ENCODE measurements around the gene NKAIN2.
"Not testable (repeated sequence)": the region's sequence is repeated elsewhere in the genome, so short reads cannot be mapped to it uniquely, and the experiment has no call there.

The NKAIN2 gene

DNA sequence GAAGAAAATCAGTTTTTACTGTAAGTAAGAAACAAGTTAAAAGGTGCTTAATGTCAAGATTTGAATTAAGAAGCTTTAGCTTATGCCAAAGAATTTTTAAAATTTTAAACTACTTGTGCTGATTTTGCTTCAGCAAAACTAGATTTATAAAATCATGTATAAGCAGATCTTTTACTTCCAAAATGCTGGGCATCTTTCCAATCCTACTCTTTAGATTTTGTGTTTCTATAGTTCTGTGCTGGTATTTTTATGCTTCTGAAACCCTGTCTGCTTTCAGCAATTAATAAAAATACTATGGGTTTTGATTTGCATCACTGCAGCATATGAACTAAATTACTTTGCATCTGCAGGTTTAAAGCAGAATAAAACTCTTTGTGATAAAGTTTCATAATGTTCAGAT is 920.0 kb downstream of the NKAIN2 start:
- no peak for FAIRE-seq

DNA sequence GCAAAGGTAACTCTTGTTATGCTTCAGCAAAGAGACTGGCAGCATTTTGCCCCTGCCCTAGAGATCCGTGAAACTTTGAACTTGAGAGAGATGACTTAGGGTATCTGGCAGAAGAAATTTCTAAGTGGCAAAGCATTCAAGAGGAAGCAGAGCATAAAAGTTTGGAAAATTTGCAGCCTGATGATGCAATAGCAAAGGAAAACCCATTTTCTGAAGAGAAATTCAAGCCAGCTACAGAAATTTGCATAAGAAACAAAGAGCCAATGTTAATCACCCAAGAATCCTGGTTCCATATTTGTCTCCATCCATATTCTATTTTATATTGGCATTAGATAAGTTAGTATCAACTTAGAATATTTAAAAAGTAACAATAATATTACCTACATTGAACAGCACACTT is 934.1 kb downstream of the NKAIN2 start:
- not testable (repeated sequence) for FAIRE-seq

DNA sequence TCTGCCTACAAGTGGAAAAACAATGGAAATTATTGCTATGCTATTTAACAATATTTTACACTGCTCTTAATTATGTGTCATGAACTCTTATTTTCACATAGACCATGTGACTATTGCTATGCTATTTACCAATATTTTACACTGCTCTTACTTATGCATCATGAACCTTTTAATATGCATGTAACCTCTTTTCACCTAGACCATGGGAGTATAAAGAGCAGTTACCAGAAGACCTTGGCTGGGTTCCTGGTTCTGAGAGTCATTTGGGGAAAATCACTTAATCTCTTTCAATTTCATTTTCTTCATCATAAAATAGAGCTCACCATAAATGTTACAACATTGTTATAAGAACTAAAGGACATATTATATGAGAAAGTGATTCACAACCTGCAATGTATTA is 934.8 kb downstream of the NKAIN2 start:
- no peak for FAIRE-seq

DNA sequence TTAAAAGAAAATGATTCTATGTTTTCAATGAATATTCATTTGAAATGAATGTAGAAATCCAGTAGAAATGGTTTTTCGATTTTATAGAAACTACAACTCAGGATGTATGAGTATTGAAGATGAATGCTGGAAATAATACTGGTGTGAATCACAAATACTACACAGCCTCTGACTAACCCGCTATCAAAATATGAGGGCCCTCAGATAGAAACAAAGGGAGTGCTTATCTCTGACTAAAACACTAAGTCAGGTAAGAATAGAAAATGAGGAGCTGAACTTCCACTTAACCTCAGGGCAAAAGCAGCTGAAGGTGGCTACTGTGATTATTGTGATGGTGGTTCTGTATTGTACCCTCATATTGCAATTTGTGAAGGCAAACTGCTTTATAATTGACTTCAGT is 937.7 kb downstream of the NKAIN2 start:
- FAIRE-seq, result no peak

DNA sequence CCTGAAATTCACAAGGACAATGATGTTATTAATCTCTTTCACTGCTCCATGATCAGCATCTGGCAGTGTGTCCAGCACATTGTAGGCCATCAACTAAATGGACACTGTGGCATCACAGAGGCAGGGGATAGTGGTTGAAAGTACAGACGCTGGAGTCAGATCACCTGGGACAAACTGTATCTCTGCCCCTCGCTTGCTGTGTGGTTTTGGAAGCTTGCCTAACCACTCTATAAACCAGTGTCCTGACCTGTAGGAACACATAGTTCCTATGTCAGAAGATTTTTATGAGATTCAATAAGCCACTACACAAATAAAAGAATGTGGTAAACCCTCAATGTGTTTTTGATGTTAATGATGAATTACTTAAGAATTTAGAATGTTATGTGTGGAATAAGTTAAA is 939.3 kb downstream of the NKAIN2 start:
- no peak for FAIRE-seq

DNA sequence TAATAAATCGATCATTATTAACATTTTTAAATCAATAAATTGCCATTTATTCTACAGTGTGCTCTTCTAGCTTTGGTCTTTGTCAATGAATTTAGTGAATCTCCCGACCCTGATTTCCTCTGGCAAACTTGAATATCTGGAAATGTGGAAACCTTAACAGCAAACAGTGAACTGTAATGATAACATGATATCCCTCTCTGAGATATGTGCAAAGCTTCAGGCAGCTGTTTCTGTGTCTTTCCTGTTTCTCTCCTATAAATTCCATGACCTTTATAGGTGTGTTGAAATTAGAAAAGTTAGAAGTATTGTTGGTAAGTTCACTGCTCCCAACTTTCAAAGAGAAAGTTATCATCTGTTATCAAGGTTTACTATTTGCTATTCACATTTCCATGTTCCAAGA is 939.8 kb downstream of the NKAIN2 start:
- no peak for FAIRE-seq

DNA sequence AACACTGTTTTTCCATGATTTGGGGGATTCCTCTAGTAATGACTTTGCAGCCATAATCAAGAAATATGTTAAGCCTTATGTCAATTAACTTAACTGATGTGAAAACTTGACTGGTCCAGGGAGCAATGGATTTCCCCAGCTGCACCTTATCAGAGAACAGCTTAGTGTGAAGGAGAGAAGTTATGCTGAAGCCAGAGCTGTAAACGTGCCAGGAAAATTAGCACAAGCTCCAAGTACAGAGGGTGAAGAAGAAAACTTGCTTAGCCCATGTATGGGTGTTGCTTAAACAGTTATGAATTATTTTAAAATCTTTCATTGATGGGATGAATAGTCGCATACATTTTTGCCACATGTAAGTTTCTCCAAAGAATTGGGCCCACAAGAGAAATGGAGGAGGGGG is 943.7 kb downstream of the NKAIN2 start:
- FAIRE-seq, result no peak

DNA sequence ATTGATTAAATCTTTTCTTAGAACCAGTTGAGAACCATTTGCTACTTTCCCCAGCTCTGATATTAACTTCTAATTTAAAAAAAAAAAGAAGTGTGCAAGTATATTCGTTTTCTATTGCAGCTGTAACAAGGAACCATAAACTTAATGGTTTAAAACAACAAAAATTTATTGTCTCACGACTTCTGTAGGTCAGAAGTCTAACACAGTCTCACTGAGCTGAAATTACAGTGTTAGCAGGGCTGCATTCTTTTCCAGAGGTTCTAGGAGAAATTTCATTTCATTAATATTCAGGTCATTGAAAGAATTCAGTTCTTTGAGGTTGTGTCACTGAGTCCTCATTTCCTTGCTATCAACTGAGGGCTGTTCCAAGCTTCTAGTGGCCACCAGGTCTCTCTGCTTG is 945.1 kb downstream of the NKAIN2 start:
- FAIRE-seq, result no peak

DNA sequence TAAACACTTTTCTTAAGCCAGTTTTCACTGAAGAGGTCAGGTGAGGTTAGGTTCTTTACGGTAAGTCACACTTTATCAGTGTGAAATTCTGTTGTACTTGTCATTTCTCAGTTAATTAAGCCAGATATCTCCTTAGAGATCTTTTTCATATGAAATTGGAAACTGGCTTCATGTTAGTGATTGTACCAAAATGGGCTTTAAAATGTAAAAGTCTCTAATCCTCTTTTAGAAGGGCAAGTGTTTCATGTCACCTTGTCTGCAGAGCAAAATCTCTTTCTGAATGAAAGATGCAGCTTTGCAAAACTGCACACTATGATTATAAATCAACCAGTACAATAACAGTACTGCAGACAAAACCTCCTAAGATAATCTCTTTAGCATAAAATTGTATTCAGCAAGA is 949.3 kb downstream of the NKAIN2 start:
- no peak for FAIRE-seq

DNA sequence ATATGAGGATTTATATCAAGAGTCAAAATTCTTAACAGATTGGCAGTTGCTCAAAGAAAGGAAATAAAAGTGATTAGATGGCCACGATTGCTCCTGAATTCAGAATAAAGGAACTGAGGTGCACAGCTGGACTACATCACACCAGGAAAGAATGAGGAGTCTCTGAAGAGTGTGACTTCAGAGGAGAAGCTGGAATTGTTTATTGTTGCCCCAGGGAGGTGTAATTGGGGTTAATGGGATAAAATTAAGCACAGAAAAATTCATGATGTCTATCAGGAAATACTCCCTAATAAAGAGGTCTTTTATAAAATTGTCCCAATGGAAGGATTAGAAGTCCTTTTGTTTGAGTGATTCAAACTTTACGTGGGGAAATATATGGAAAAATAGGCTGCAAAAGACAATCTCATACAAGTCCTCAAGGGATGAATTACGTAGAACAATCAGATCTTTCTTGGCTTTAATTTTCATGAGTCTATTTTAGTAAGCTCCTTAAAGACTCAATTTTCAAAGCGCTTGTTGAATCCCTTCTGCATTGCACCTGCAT is 950.0 kb downstream of the NKAIN2 start:
- FAIRE-seq, result no peak

DNA sequence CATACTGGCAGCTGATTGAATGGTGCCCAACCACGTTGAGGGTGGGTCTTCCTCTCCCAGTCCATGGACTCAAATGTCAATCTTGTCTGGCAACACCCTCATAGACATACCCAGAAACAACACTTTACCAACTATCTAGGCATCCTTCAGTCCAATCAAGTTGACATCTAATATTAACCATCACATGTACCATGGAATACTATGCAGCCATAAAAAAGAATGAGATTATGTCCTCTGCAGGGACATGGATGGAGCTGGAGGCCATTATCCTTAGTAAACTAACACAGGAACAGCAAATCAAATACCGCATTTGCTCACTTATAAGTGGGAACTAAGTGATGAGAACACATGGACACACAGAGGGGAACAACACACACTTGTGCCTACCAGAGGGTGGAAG is 951.7 kb downstream of the NKAIN2 start:
- FAIRE-seq, result no peak

DNA sequence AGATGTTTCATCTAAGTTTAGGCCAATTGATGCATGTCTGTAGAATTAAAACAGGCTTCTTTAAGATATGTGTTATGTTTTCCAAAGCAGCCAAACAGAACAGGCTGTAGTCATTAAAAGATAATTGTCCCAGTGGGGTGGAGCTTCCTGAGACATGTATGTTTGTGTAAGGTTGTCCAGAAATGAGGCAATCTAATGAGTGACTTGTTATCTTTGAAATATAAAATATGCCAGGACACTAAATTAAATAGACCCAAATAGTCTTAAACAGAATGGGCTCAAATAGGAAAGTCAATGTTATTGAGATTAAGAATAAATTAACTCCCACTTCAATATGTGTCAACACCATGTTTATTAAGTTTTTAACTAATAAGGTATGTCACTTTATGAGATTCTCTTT is 953.9 kb downstream of the NKAIN2 start:
- no peak for FAIRE-seq

DNA sequence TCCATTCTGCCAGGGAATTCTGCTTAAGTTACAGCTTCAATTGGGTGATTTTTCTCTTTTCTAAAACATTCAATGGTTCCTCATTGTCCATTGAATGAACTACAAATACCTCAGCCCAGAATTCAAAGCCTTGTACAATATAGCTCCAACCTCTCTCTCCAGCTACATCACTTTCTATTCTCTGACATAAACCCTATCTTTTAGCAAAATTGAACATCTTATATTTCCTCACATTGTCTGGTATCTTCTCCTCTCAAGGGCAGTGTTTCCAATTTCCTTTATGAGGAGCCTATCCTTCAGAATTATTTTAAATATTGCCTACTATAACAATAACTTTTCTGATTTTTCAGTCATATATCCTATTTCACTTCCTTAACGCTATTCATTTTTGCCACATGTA is 955.0 kb downstream of the NKAIN2 start:
- no peak for FAIRE-seq

DNA sequence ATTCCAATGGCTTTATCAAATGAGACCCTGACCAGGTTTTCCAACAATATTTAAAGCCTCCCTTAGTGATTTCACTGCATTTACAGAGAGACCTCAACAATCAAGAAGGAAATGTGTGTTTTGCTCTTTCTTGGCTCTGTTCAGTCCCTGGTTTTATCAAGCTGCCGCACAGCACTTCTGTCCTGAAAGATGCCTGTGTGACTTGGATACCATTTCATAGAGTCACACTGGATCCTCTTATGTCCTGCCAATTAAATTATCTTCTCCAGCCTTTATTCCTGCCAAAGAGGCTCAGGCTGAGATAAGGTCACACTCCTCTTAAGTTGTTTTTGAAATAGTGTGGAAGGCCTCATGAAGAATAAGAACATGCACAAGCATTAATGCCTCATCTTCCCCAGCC is 961.6 kb downstream of the NKAIN2 start:
- FAIRE-seq, result no peak

DNA sequence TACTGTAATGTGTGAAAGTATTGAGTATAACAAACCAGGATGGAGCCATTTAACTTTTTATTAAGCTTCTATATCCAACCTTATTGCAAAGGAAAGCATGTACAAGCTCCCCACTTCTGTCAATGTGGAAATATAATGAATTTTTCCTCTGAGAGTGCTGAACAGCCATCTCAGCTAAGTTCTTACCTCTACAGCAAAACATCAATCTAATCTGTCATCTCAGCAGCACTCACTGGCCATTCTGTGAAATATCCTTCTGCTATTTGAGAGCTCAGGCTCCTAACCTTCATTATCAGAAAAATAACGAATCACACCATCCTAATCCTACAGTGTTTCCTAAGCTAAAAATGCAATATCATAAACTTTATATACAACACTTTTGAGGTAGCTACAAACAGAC is 964.6 kb downstream of the NKAIN2 start:
- no peak for FAIRE-seq

DNA sequence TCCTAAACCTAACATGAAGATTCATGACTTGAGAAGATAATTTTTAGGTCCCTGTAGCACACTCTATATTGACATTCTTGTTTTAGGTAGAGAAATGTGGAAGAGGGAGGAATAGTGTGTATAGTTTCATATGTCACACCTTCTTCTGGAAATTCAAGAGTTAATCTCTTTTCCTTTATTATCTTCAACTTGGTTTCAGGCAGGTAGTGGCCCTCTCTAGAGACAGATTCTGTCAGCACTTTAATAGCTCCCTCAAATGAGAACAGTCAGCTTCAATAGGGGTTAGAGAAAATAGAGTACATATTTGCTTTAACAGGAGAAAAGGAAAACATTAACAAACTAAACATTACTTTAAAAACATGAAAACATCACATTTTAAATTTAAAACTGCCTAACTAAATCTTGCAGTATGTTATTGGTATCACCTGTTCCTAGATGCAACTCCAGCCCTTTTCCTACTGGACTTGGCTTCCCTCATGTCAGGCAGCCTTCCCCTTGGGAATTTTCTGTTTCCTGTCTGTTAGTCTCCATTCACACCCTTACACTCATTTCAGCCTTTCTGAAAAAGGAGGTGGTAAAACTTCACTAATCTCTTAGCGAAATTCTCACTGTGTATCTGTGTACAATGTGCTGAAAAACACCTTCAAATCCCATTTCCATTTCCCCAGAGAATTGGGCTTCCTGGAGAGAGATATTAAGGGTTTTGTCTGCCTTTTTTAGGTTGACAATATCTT is 966.3 kb downstream of the NKAIN2 start:
- FAIRE-seq, result no peak

DNA sequence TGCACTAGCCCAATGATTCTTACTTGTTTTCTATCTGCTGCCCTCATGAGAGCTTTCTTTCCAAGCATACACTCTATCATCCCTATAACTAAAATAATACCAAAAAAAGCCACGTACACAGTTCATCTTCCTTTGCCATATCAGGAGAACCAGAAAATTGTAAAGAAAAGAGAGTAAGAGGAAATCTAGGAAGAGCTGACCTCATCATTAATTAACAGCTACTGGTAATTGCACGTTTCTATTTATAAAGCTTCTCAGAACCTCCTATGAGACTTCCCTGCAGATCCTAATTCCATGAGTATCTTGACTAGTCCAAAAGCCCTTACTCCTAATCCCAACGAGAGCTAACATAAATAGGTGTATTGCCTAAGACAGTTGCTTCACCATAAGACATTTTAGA is 967.1 kb downstream of the NKAIN2 start:
- no peak for FAIRE-seq

DNA sequence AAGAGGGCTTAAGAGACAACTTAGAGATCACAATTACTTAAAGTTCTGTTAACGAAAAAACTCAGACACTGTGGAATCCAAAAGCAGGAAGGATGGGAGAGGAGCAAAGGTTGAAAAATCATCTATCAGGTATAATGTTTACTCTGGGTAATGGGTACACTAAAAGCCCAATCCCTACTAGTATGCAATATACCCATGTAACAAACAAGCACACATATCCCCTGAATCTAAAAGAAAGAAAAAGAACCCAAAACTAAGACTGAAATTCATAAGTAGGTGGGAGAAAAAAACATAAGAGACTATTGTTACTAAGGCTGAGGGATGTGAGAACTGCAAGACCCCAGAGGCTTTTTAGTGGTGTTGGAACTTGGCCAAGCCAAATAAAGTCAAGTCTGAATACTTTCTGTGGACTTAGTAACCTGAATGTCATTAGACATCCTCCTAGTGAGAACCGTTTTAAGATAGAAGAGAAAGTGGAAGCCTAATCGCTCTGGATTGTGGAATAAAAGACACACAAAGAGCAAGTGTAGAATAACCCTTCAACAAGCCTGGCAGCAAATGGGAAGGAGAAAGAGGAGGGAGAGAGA is 969.2 kb downstream of the NKAIN2 start:
- FAIRE-seq, result no peak

DNA sequence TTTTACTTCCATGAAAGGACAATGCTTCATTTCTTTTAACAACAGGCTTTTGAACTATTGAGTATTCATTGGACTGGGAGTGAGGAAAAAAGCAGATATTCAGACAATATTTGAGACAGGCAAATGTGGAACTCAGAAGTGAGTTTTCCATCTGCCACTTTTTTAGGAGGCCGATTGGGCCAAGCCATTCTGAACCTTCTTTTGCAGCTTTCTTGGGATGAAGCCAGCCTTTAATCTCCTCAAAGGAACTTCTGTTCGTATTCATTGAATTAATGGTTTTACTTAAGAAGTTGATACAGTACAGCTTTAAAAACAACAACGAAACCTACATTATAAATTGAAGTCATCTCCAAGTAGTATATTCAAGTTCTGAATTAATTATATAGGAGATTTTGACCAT is 971.5 kb downstream of the NKAIN2 start:
- no peak for FAIRE-seq

DNA sequence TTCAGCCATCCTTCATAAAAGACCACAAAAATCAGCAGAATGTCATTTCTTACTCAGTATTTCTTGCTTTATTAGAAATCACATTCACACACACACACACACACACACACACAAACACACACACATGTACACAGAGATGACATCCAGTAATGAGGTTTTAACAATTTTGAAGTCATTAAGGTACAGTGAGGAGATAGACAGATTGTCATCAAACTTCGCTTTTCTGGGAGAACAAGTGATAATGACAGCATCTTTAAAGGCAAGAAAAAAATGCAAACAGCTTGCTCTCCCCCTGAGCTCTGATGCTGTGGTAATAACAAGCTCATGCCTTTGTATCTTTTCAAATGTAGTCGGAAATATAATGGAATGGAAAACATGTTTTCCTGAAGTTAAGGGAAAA is 974.2 kb downstream of the NKAIN2 start:
- FAIRE-seq, result no peak

DNA sequence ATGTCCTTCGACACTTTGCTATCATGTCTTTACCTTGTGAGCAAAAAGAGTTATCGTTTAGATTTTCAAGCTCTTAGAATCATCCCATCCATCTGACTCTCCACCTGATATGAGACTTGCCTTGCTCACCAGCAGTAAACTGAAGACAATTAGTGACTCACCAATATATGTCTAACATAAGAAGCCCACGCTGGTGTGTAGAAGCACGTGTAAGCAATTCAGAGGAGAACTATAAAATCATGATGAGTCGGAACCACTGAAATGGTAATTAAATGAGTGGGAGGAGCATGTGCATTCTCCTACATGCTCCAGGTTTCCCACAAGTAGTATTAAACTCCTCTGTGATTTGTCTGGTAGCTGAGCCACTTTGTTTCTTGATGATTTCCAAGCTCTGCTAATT is 977.0 kb downstream of the NKAIN2 start:
- FAIRE-seq, result no peak

DNA sequence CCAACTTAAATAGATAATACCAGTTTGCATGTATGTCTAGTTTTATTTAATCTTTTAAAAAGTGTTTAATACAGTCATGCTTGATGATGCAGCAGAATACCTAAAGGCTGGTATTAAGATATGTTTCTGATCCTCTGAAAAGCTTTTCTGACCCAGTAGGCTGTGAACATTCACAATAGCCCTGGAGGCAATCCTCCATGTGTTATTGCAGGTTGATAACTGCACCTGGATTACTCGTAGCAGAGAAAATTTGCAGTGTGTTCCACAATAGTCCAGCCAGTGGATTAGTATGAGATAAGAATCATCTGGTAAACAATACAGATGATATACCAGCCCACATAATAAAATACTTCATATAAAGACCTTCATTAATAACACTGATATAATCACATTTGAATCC is 979.7 kb downstream of the NKAIN2 start:
- FAIRE-seq, result no peak

DNA sequence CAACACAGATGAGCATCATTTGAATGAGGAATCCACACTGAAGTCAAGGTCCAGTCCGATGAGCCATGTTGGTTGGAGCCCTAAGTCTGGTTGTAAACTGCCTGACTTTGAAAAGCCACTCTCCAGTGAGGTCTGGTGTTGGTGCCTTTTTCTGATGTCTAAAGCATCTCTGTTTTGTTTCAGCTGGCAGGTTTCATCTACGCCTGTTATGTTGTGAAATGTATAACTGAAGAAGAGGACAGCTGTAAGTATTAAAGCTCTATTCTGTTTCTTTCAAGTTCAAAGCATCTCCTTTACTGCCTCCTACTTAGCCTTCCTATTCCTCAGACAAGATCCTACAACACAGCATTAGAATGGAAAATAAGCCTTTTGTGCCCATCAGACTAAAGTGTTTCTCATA is 987.5 kb downstream of the NKAIN2 start:
- no peak for FAIRE-seq

DNA sequence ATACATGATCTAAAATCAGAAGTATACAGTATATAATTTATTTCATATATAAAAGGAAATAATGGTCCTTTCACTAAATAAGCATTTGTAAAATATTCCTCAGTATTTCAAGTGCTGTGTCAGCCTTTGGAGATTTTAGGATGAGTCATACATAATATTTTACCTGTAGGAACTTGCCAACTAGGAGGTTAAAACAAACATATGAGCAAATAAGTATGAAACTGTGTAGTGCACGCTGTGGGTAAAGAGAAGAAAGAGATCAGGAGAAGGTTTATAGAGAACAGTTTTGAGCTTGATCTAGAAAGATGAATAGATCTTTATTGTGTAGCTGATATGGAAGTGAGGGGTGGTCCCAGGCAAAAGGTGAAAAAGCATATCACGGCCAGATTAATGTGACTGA is 988.7 kb downstream of the NKAIN2 start:
- FAIRE-seq, result no peak

DNA sequence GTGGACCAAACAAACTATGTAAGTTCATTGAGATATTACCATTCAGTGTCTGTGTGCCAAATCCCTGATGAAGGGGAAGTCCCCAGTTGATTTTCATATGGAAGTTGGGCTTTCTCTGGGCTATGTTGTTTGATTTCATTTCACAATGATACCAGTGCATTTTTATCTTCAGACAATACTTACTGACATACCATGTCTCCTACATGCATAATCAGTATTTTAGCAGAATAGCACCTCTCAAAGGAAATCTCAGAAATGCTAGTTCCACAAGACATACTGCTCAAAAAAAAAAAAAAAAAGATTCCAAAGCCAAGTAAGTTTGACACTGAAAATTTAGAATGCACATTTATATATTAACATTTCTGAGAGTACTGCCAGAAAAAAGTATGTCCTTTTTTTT is 989.7 kb downstream of the NKAIN2 start:
- FAIRE-seq, result no peak

Measured in G401.6 (cell line).